Kidney (tissue), 22 donors: Measurements from ENCODE around the gene OR10G6. TPM values are rescaled to one million over a fixed set of nuclear protein-coding genes. Genes with fewer than 3 reads are reported as not detected.

Source experiments
- DNase-seq, 5 donors: peaks; one replicate each; pipeline ENCODE4 v3.0.0-alpha.2; 2013 to 2020
- FAIRE-seq: peaks from 2 replicates; lab custom pipeline; 2012; peaks lifted over from hg19 to GRCh38; lab: Jason Lieb, UNC
- H3K27ac ChIP-seq, 2 donors: one replicate each; pipeline ENCODE4 v1.7.0; 2013; ENCODE audit warnings: low read depth in 2 of 2, low read length in 2 of 2, inconsistent platforms in 1 of 2
- H3K27me3 ChIP-seq: one replicate; pipeline ENCODE4 v1.7.1; 2013; ENCODE audit warnings: low read length, inconsistent platforms; ENCODE audit not compliant: control insufficient read depth, insufficient read depth
- H3K36me3 ChIP-seq, 3 donors: one replicate each; pipeline versions ENCODE4 v1.7.0 to v1.7.1; 2013; ENCODE audit warnings: low read length in 3 of 3, control low read depth in 1 of 3, inconsistent platforms in 1 of 3; ENCODE audit not compliant: insufficient read depth in 3 of 3, control insufficient read depth in 2 of 3
- H3K4me1 ChIP-seq, 3 donors: one replicate each; pipeline versions ENCODE4 v1.7.0 to v1.7.1; 2013; ENCODE audit warnings: low read length in 3 of 3, inconsistent platforms in 1 of 3, low read depth in 1 of 3; ENCODE audit not compliant: control insufficient read depth in 2 of 3, insufficient read depth in 2 of 3
- H3K4me3 ChIP-seq, 3 donors: one replicate each; pipeline versions ENCODE4 v1.7.0 to v1.8.1; 2013; ENCODE audit warnings: low read length in 3 of 3, control low read depth in 1 of 3, inconsistent platforms in 1 of 3
- H3K9ac ChIP-seq, 3 donors: one replicate each; pipeline versions ENCODE4 v1.7.0 to v1.7.1; 2013; ENCODE audit warnings: low read length in 3 of 3, control low read depth in 1 of 3, inconsistent platforms in 1 of 3
- H3K9me3 ChIP-seq, 3 donors: one replicate each; pipeline versions ENCODE4 v1.7.0 to v1.7.1; 2013; ENCODE audit warnings: low read length in 3 of 3, control low read depth in 1 of 3, inconsistent platforms in 1 of 3; ENCODE audit not compliant: control insufficient read depth in 2 of 3, insufficient read depth in 1 of 3
- CTCF ChIP-seq: IDR thresholded peaks from 3 replicates; pipeline ENCODE4 v1.5.1; 2012; ENCODE audit warnings: mild to moderate bottlenecking, moderate library complexity, borderline replicate concordance; ENCODE audit not compliant: insufficient read depth; ENCODE audit errors: extremely low read depth
- intact Hi-C: fragments of 100-400 bp; cut with DNase I; formaldehyde crosslinking; loops from one replicate; pipeline ENCODE4 v1.11.1; 2022
- long read RNA-seq, 10 donors: library from polyadenylated mRNA in 1 of 10; unstranded in 1 of 10; transcript quantifications; one replicate each; pipeline ENCODE4 v2.0.0 and lab custom pipeline, GENCODE V29; 2021 to 2026
- polyA plus RNA-seq: library from polyadenylated mRNA; stranded (reverse); fragments of 350-450 nt; fragmentation: Illumina TruSeq; extraction: RNeasy Lipid Tissue Mini Kit (QIAGEN cat#74804); gene quantifications from one replicate; pipeline ENCODE4 v1.2.3, GENCODE V29; 2014; ENCODE audit warnings: low read depth, low replicate concordance; ENCODE audit not compliant: insufficient read depth
- total RNA-seq: library from RNA; stranded (reverse); fragmentation: NEBNext Ultra II Directional; extraction: Animal tissue kit (Norgen Biotek cat#: 25700); gene quantifications from one replicate; pipeline ENCODE4 v1.2.1, GENCODE V29; 2021
- donor health status: control.
- donor health status: control.
- donor health status: control.
- donor health status: control.
- donor health status: control.
- donor health status: DM: yes; HTN: yes; CAD: no.
- donor health status: Normal renal cell carcinoma (clear cell type).

The OR10G6 gene
- not detected for total RNA-seq
- not detected for polyA plus RNA-seq
- long read RNA-seq, donor 1: 0 reads
- long read RNA-seq, donor 2: 0 reads
- long read RNA-seq, donor 3: 0 reads
- long read RNA-seq, donor 4: 0 reads
- long read RNA-seq, donor 5: 0 reads
- long read RNA-seq, donor 6: 0 reads
- long read RNA-seq, donor 7: 0 reads
- long read RNA-seq, donor 8: 0 reads
- long read RNA-seq, donor 9: 0 reads
- long read RNA-seq, donor 10: 0 reads

- Histone ChIP-seq H3K4me3 (no peak within 1 kb of the TSS), H3K36me3 (no peaks in the 10 kb centered on the region), H3K27me3 (no peaks in the 10 kb centered on the region), H3K4me1 (no peaks in the 10 kb centered on the region), H3K27ac (no peak within 1 kb of the TSS), H3K9ac (no peak within 1 kb of the TSS), H3K9me3 (no peaks in the 10 kb centered on the region)
- intact Hi-C loops: no loop called here
- no peak for TF ChIP-seq CTCF
- FAIRE-seq (no peak), DNase-seq (no peak)
Measured at GRCh38 chr11:123995119-123995518, at the start of gene OR10G6. Gene OR10G6, minus strand, starts transcription at chr11:123995161. Its CDS starts 0 bp downstream, at chr11:123995161.

GRCh38 chr11:124043420-124043819 lies 48.5 kb upstream of the OR10G6 start:
- no peaks in the 10 kb centered on the region for H3K27me3 ChIP-seq
- H3K36me3 ChIP-seq: no peaks in the 10 kb centered on the region
- H3K9me3 ChIP-seq: no peaks in the 10 kb centered on the region
- no peak for FAIRE-seq
- TF ChIP-seq CTCF: no peak
- H3K27ac ChIP-seq: no peak overlapping the region
- no peaks in the 10 kb centered on the region for H3K4me1 ChIP-seq
- intact Hi-C loops: no loop called here
- no peak overlapping the region for H3K9ac ChIP-seq
- H3K4me3 ChIP-seq: no peak overlapping the region
- DNase-seq: no peak

- Histone ChIP-seq H3K27me3 (no peaks in the 10 kb centered on the region), H3K9ac (no peak within 1 kb of the TSS), H3K9me3 (no peaks in the 10 kb centered on the region), H3K36me3 (no peaks in the 10 kb centered on the region), H3K4me3 (no peak within 1 kb of the TSS), H3K27ac (no peak within 1 kb of the TSS), H3K4me1 (no peaks in the 10 kb centered on the region)
- intact Hi-C loops: no loop called here
- TF ChIP-seq CTCF: no peak
- FAIRE-seq: no peak
- DNase-seq: peak in 1 of 5 donors; percentile 1
Measured at GRCh38 chr11:124041254-124041653, 46.3 kb upstream of the OR10G6 start, which contains the start of gene OR10G7. Gene OR10G7, minus strand, starts transcription at chr11:124041325. Its CDS starts 2,324 bp downstream, at chr11:124039001.
